WTC11 (cell line): ENCODE measurements around the gene CHDH.

Experiments used
- CTCF ChIP-seq: fragments of 200-600 bp; IDR thresholded peaks from 2 replicates; pipeline ENCODE4 v1.8.0; 2022; ENCODE audit warnings: antibody characterized with exemption
- ELF4 ChIP-seq: sonication (generic); formaldehyde crosslinking; IDR thresholded peaks from 2 replicates; pipeline ENCODE4 v1.8.1; 2022; ENCODE audit warnings: low read depth, mild to moderate bottlenecking, moderate library complexity, missing genetic modification reagents
- ESRRA ChIP-seq: sonication (generic); formaldehyde crosslinking; IDR thresholded peaks from 2 replicates; pipeline ENCODE4 v1.8.1; 2022; ENCODE audit warnings: mild to moderate bottlenecking, missing genetic modification reagents, borderline replicate concordance
- GTF2I ChIP-seq: fragments of 250-450 bp; sonication (Bioruptor Pico); conservative IDR thresholded peaks from 2 replicates; pipeline ENCODE4 v1.4.0; 2021; ENCODE audit warnings: mild to moderate bottlenecking
- MAX ChIP-seq: sonication (generic); formaldehyde crosslinking; IDR thresholded peaks from 2 replicates; pipeline ENCODE4 v1.8.0; 2022; ENCODE audit warnings: mild to moderate bottlenecking, missing genetic modification reagents
- ZNF281 ChIP-seq: sonication (generic); formaldehyde crosslinking; IDR thresholded peaks from 2 replicates; pipeline ENCODE4 v1.8.0; 2023; ENCODE audit warnings: mild to moderate bottlenecking, missing genetic modification reagents

GRCh38 chr3:53798144-53798543, 48.1 kb downstream of the CHDH start:
- TF ChIP-seq CTCF (no peak), ESRRA (CRISPR knock-in tag) (no peak), ZNF281 (CRISPR knock-in tag) (no peak), GTF2I (CRISPR knock-in tag) (no peak), MAX (CRISPR knock-in tag) (no peak), ELF4 (CRISPR knock-in tag) (no peak)
